T-helper 1 cell treated with Interleukin-12 subunit alpha and Interleukin-12 subunit beta and Interleukin-4 antibody, amounts not matched to agents 30 ng/mL and 1 ng/mL, for 36 hours (primary cell): ENCODE data around the gene CHRNA4. TPM values are rescaled to one million over a fixed set of nuclear protein-coding genes. Genes with fewer than 3 reads are reported as not detected.

Source experiments
- intact Hi-C: fragments of 100-400 bp; cut with micrococcal nuclease; formaldehyde crosslinking; loops from one replicate; pipeline ENCODE4 v1.15.1; 2024
- total RNA-seq: library from RNA; stranded (reverse); gene quantifications from 2 replicates; pipeline ENCODE4 v1.2.3, GENCODE V29; 2022

The CHRNA4 gene
- total RNA-seq, 1 donor from 2014 or later = not detected

DNA sequence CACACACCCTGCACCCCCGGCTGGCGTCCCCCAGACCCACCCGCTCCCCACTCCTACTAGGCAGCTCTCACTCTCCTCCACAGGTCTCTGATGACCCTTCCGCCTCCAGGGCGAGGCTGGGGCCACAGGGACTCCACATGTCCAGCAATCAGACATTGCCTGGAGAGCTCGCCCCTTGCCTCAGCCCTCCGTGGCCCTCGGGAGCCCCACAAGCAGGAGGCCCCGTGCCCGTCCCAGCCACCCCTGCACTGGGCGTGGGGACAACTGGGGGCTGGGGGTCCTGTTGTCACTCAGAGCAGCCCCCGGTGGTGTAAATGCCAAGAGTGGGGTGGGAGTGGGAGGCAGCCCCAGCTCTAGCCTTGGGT lies 66.6 kb downstream of the CHRNA4 start:
- intact Hi-C loops = no loop called here

DNA sequence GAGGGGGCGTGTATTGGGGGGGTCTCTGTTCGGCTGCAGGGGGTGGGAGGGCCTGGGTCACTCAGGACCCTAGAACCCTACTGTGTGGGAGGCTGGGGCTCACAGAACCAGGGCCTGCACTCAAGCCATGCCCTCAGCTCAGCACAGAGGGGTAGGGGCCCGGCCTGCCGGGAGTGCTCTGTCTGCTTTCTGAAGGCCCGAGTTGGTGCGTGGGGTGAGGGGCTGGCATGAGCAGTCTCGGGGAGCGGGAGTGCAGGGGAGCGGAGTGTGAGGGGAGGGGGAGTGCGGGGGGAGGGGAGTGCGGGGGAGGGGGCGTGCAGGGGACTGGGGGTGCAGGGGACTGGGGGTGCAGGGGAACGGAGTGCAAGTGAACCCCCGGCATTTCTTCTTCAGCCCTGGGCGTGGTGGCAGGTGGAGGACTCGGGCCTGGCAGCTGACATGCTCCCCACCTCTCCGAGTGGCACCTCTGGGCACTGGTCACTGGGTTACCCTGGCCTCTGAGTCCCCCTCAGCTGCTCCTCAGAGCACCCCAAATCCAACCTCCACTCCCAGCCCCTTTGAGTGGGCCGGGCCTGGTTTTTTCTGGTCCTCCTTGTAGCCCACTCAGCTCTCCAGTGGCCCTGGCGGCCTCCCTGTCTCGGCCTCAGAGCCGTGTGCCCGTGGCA lies 67.1 kb downstream of the CHRNA4 start:
- intact Hi-C loops = no loop called here

DNA sequence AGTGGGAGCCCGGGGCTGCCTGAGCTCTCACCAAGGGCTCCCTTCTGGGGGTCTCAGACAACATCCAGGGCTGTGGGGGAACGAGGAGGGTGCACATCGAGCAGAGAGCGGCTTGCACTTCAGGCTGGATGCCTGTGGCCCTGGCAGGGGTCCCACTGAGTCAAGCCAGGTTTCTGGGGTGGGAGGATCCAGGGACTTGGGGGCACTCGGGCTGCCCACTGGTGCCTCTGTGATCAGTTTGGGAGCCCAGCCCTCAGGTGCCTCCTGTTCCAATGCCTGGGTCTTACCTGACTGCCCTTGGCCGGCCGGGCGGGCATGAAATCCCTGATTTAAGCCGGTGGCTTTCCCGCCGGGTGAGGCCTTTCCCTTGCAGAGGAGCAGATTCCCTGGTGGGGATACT lies 67.7 kb downstream of the CHRNA4 start:
- intact Hi-C loops = no loop called here

Other genes with a start within 250 kb of the CHRNA4 start
- 41.3 and 45.1 TPM in 2 replicates for gene YTHDF1, start 145.2 kb downstream of the CHRNA4 start, total RNA-seq
- gene BIRC7, start 125.4 kb downstream of the CHRNA4 start, total RNA-seq = not detected in 2 replicates
- gene NKAIN4, start 106.9 kb downstream of the CHRNA4 start, total RNA-seq = not detected in 2 replicates
- 93.8 and 94.1 TPM in 2 replicates for gene ARFGAP1, start 88.5 kb downstream of the CHRNA4 start, total RNA-seq
- gene COL20A1, start 68.2 kb downstream of the CHRNA4 start, total RNA-seq = 0.17 TPM in 1 of 2 replicates, not detected in the other
- gene KCNQ2, start 111.3 kb upstream of the CHRNA4 start, total RNA-seq = not detected in 2 replicates
- 1.2 and 1.6 TPM in 2 replicates for gene EEF1A2, start 137.7 kb upstream of the CHRNA4 start, total RNA-seq
- 137 and 141 TPM in 2 replicates for gene PPDPF, start 159.4 kb upstream of the CHRNA4 start, total RNA-seq
- 1.2 TPM in 2 replicates for gene PTK6, start 176.0 kb upstream of the CHRNA4 start, total RNA-seq
- gene SRMS, start 186.4 kb upstream of the CHRNA4 start, total RNA-seq = not detected in 2 replicates
- 0.27 and 0.49 TPM in 2 replicates for gene FNDC11, start 192.8 kb upstream of the CHRNA4 start, total RNA-seq
- 118 and 120 TPM in 2 replicates for gene HELZ2, start 212.9 kb upstream of the CHRNA4 start, total RNA-seq